GM18519 (cell line): Measurements from ENCODE around the gene ACAP3.

Source experiments
- ATAC-seq: cut with Tn5 transposase; IDR thresholded peaks from one replicate; pipeline ENCODE4 v1.9.1; 2021; ENCODE audit warnings: mild to moderate bottlenecking, moderate library complexity; ENCODE audit not compliant: unreplicated experiment, low FRiP score

ACAP3 gene

DNA sequence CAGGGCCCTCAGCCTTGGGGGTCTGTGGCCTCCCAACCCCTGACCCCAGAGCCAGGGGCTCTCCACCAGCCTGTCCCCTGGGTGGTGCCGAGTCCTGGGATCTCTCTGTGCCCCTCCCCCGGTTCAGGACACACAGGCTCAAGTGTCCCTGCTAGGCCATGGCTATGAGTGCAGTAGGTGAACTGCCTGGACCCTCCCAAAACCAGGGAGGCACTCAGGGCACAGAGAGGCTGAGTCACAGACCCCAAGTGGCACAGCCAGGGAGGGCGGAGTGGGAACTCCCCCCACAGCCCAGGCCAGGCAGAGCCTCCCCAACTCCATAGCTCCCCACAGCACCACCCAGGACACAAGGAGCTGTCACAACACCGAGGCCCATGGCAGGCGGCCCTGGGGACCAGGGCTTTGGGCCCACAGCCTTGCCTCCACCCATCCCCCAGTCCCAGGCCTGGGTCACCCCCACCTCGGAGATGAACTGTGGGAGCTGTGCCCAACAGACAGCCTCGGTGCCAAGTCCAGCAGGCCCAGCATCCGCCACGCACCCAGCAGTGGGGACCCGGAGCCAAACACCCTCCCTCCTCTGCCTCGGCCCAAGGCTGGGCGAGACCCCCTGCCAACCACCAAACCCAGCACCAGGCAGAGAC, 38.2 kb upstream of the ACAP3 start:
- ATAC-seq = no peak

DNA sequence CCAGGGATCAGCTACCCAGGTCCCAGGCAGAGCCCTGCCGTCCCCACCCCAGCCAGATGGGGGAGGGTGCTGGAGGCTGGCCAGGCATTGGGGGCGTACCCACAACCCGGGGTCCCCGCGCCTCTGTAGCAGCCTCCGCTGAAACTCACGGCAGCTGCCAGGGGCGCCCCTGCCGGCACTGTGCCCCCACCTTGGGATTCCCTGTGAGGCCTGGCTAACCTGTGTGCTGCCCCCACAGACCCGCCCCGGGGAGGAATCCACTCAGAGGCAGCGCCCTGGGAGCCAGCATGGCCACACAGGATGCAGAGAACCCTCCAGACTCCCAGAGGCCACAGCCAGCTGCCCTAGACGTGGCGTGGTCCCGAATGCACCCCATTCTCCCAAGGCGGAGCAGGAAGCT, 37.7 kb upstream of the ACAP3 start:
- no peak for ATAC-seq

DNA sequence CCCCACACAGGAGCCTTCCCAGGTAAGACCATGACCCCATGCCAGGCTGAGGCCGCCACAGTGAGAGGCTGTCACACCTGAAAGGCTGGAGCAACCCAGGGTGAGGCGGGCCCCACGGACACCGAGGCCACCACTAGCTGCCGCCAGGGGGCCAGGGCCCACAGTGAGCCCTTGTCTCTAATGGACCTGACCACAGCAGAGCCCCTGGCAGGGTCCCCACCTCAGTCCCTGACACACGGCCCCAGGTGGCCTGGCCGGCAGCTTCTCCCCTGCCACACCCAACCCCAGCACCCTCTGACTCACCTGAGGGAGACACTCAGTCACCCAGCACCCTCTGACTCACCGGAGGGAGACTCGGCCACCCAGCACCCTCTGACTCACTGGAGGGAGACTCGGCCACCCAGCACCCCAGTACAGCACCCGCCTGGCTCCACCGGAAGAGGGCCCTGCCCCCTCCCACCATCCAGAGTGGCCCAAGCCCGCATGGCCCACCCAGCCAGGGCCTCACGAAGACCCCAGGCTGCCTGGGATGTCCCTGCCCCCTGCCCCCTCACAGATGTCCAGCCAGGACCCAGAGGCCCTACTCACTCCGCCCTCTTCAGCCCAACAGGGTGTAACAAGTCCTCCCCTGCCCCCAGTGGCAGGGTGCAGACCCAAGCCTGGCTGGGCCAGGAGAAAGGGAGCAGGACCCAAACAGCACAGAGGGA, 37.1 kb upstream of the ACAP3 start:
- ATAC-seq = no peak

DNA sequence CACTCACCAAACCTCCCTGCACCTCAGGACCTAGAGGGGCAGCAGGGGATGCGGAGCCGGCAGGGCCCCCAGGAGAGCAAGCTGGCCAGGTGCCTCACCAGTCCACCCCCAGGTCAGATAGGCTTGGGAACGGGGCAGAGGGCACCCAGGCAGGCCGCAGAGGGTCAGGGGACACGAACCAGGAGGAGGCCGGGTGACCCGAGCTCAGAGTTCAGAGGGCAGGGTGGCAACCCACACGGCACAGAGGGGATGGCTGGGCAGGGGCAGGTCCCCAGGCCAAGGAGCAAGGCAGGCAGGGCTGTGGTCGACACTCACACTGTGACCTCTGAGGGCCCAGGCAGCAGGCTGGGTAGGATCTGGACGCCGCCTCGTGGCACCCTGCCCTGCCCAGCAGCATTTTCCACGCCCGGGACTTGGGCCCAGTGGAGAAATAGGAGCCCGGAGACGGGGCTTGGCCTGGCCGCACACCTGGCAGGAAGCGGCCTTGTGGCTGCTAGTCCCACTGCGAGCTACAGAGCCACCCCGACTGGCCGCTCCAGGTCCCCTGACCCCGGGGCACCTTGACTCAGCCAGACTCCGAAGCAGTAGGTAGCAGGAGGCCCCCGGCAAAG, 36.2 kb upstream of the ACAP3 start:
- ATAC-seq = no peak

DNA sequence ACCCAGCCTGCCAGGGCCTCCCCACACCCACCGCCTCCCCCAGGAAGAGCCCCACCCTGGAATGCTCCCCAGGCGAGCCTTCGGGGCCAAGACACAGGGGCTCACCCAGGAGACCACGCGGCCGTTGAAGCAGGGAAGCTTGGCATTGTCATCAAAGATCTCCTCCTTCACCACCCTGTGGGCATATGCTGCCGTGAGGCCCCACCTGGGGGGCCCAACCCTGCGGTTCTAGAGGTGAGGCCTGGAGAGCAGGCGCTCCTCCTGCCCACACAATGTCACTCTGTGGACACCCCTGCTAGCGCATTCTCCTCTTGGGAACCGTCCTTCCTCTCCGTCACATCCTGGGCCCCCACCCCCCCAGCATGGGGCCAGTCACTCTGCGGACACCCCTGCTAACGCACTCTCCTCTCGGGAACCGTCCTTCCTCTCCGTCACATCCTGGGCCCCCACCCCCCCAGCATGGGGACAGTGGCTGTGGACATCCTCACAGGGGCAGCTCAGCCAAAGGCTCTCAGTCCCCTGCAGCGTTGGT, 34.9 kb upstream of the ACAP3 start:
- no peak for ATAC-seq

DNA sequence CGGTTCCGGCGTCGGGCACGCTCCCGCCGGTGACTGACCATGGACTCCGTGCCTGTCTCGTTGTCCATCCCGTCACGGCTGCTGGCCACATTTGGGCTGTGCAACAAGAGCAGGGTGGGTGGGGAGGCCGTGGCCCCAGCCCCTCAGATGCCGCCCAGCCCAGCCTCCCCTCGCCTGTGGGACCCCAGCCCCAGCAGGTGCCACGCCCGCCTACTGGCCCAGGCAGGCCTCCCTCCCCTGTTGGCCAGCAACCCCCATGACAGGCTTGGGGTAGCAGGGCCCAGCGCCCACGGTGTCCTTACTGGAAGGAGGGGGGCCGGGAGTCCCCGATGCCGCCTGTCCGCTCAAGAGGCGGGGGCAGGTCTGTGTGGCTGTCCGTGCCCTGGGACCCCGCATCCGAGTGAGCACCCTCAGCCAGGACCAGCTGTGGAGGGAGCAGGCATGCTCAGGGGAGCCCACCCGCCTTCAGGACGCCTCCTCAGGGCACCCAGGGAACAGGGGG, 34.4 kb upstream of the ACAP3 start:
- no peak for ATAC-seq

DNA sequence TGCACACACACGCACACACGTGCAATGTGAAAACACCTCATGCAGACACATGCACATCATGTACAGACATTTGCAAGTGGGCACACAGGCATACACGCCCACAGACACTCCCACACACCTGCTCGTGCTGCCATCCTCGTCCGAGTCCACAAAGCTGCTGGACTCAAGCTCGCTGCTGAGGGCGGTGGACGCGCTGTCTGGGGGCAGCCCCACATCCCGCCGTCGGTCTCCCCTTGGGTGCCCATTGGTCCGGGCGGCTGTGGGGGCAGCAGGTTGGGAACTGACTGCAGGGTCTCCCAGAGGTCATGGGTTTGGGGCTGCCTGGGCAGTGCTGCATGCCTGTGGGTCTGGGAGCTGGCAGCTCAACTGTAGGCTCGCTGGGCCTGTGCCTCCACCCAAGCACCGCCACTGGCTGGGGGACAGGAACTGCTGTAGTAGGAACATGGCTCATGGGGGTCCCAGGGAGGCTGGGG, 33.9 kb upstream of the ACAP3 start:
- ATAC-seq = no peak

DNA sequence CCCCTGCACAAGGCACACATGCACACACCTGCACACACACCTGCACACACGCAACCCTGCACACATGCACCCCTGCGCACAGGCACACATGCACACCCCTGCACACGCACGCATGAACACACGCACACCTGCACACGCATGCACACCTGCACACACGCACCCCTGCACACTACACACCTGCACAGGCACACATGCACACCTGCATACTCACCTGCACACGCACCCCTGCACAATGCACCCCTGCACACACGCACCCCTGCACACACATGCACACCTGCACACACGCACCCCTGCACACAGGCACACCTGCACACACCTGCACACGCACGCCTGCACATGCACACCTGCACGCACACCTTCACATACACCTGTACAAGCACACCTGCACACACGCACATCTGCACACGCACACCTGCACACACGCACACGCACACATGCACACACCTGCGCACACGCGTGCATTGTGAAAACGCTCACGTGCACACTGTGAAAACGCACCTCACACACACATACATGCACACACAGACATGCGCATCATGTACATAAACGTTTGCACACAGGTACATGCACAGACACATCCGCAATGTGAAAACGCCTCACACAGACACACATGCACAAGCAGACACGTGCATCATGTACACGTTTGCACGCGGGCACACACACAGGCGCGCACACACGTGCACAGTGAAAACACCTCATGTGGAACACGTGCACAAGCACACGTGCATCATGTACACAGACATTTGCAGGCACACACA, 33.2 kb upstream of the ACAP3 start:
- no peak for ATAC-seq

DNA sequence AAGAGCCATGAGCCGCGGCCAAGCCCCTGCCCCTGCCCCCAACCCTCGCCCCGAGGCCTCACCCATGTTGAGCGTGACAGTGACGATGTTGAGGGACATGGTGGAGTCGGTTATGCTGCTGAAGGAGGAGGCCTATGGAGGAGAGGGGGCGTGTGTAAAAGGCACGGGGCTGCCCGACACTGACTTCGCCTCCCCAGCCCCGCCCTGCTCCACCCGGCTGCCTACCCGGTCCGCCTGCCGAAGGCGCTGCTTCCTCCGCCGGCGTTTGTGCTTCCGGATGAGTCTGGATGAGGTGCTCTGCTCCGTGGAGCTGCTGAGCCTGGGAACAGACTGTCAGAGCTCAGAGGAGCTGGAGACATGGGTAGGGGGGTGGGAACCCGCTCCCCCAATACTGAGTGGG, 32.5 kb upstream of the ACAP3 start:
- no peak for ATAC-seq

DNA sequence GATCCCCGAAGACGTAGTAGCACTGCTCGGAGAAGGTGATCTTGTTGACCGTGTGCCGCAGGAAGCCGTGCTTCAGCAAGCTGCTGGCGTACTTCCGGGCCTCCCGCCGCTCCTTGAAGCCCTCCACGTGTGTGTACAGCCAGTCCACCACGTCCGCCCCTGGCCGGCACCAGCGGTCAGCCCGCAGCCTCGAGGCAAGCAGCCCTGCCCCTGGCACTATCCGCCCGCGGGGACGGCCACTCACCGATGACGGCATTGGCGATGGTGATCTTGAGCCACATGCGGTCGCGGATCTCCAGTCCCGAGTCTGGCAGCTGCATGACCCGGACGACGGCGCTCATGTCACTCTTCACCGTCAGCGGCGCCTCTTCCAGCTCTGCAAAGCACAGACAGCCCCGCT, 30.5 kb upstream of the ACAP3 start:
- ATAC-seq = no peak

DNA sequence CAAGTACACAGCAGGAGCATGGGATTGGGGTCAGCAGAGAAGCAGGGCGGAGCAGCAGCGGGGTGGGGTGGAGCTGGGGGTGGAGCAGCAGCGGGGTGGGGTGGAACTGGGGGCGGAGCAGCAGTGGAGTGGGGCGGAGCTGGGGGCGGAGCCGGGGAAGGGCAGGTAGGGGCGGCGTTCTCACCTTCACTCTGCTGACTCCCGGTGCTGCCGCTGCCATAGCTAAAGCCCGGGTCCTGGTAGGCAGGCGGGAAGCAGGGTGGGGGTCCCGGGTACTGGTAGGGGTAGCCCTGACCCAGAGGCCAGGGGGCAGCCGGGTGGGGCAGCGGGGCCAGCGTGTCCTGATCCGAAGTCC, 30.0 kb upstream of the ACAP3 start:
- no peak for ATAC-seq

DNA sequence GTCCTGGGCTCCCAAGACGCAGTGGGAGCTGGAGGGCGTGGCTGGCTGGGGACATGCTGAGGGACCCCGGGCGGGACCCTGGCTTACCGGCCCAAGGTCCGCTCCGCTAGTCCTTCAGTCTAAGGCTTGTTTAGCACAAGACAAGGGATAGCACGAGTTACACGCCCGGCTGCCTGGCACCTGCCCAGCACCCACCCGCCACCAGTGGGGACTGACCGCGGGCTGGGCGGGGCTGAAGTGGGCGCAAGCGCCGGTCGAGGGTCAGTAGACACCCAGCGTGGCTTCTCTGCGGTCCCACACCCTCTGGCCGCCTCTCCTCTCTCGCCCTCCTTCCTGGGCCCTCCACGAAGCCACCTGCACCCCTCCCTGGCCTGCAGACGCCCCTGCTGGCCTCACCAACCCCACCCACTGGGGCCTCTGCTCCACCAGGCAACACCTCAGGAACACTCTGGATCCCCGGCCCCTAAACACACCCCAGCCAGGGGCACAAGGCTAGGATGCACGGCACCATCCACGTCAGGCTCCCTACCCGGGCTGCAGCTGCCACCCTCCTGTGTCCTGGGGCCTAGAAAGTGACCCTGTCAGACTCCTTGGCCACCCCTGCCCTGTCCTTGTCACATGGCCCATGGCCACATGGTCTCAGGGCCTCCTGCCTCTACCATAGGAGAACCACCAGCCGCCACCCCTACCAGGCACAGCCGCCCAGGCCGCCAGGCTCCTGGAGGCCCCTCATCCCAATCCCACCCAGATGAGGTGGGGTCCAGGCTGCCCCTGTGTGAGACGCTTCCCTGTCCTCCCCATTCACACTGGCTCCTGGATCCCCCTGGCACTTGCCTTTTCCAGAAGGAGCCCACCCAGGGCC, 29.4 kb upstream of the ACAP3 start:
- ATAC-seq = no peak

DNA sequence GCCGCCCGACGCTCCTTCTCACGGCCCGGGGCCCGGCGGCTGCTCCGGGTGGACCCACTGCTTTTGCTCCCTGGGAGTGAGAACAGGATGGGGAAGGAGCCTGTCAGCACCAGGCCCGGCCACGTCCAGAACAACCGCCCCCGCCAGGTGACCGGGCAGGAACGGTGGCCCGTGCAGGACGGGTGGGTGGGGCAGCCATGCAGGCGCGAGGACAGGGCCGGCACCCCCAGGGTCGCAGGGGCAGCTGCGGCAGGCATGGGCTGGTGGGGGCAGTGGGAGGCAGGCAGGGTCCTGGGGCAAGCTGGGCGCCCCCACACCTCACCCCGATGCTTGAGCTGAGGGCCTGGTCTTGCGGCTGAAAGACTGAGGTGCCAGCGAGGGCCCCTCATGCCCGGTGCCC, 28.7 kb upstream of the ACAP3 start:
- no peak for ATAC-seq

DNA sequence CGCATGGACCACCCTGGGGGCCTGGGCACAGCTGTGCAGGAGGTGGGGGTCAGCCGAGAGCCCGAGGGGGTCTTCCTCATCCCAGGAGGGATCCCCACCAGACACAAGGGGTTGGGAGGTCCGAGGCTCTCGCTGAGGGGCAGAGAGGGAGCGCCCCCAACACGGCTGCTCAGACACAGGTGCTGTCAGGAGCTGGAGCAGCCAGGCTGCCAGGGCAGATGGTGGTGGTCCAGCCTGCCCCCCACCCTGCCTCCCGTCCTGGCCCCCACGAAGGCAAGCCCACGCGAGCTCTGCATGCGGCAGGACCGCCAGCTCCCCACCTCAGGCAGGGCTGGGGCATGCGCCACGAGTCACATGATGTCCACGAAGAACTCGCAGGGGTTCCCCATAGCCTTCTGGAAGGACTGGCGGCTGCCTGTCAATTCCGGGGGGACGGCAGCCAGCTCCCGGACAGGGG, 28.1 kb upstream of the ACAP3 start:
- no peak for ATAC-seq

DNA sequence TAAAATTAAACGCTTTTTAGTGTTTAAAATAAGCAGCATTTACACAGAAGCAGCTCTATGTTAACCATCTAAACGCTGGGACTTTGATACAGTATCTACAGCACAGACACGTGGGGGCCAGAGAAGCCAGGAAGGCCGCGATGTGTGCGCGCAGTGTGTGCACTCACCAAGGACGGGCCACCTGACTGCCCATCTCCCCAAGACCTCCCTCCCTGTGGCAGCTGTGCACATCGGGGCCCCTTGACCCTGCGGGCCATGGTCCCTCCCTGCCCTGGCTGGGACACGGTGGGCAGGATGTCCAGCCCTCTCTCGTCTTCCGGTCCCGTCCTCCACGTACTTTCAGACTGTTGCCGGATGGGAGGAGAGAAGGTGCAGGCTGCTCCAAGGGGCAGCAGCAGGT, 27.6 kb upstream of the ACAP3 start:
- no peak for ATAC-seq

DNA sequence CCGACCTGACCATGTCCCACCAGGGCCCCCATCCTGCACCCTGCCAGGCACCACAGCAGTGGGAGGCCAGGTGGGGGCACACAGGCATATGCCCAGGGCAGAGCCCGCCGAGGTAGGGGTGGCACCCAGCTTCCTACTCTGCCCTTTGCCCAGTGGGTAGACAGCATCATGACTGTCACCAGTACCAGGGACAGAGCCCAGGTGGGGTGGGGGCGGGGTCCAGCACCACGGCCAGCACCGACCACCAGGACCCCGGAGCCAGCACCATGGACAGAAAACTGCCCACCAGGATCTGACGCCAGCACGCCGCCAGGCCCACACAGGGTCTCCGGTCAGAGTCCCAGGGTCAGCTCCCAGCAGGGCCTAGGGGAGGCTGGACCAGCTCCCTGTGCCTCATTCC, 27.1 kb upstream of the ACAP3 start:
- no peak for ATAC-seq

DNA sequence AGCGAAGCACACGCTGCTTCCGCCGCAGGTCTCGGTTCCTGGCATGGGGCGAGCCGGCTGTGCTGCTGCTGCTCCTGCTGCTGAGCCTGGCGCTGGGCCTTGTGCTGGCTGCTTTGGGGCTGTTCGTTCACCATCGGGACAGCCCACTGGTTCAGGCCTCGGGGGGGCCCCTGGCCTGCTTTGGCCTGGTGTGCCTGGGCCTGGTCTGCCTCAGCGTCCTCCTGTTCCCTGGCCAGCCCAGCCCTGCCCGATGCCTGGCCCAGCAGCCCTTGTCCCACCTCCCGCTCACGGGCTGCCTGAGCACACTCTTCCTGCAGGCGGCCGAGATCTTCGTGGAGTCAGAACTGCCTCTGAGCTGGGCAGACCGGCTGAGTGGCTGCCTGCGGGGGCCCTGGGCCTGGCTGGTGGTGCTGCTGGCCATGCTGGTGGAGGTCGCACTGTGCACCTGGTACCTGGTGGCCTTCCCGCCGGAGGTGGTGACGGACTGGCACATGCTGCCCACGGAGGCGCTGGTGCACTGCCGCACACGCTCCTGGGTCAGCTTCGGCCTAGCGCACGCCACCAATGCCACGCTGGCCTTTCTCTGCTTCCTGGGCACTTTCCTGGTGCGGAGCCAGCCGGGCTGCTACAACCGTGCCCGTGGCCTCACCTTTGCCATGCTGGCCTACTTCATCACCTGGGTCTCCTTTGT, 26.0 kb upstream of the ACAP3 start:
- ATAC-seq = no peak

DNA sequence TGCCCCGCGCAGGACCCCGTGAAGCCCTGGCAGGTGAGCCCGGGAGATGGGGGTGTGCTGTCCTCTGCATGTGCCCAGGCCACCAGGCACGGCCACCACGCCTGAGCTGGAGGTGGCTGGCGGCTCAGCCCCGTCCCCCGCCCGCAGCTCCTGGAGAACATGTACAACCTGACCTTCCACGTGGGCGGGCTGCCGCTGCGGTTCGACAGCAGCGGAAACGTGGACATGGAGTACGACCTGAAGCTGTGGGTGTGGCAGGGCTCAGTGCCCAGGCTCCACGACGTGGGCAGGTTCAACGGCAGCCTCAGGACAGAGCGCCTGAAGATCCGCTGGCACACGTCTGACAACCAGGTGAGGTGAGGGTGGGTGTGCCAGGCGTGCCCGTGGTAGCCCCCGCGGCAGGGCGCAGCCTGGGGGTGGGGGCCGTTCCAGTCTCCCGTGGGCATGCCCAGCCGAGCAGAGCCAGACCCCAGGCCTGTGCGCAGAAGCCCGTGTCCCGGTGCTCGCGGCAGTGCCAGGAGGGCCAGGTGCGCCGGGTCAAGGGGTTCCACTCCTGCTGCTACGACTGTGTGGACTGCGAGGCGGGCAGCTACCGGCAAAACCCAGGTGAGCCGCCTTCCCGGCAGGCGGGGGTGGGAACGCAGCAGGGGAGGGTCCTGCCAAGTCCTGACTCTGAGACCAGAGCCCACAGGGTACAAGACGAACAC, 25.2 kb upstream of the ACAP3 start:
- ATAC-seq = no peak
